GM12891 (cell line): ENCODE data around the gene ZNF14.
"Not testable (repeated sequence)": the region's sequence is repeated elsewhere in the genome, so short reads cannot be mapped to it uniquely, and the experiment has no call there.

Experiments
- DNase-seq: peaks from one replicate; pipeline ENCODE4 v3.0.0; 2011; ENCODE audit warnings: low spot score; ENCODE audit not compliant: insufficient read length
- FAIRE-seq: peaks from 2 replicates; lab custom pipeline; 2011; peaks lifted over from hg19 to GRCh38; lab: Jason Lieb, UNC
- PAX5 ChIP-seq: IDR thresholded peaks from 2 replicates; pipeline ENCODE4 v1.6.1; 2011; ENCODE audit warnings: low read length, moderate library complexity, mild to moderate bottlenecking; ENCODE audit not compliant: insufficient read depth, severe bottlenecking
- POLR2A ChIP-seq: IDR thresholded peaks from 2 replicates; pipeline ENCODE4 v1.6.1; 2011; ENCODE audit warnings: low read depth, low read length, control low read depth
- POLR2AphosphoS5 ChIP-seq: IDR thresholded peaks from 2 replicates; pipeline ENCODE4 v1.6.1; 2011; ENCODE audit warnings: low read depth, low read length, control low read depth
- POU2F2 ChIP-seq: IDR thresholded peaks from 2 replicates; pipeline ENCODE4 v1.6.1; 2011; ENCODE audit warnings: low read depth, mild to moderate bottlenecking, control low read depth, low read length, moderate library complexity
- SPI1 ChIP-seq: IDR thresholded peaks from 2 replicates; pipeline ENCODE4 v1.6.1; 2011; ENCODE audit warnings: low read depth, low read length, control low read depth
- TAF1 ChIP-seq: IDR thresholded peaks from 2 replicates; pipeline ENCODE4 v1.6.1; 2011; ENCODE audit warnings: low read depth, low read length, control low read depth

Gene ZNF14

GRCh38 chr19:19746286-19747213 lies 13.6 kb upstream of the ZNF14 start:
- TF ChIP-seq POU2F2: no peak
- no peak for TF ChIP-seq POLR2AphosphoS5
- no peak for TF ChIP-seq PAX5
- TF ChIP-seq SPI1: no peak
- no peak for TF ChIP-seq TAF1
- no peak for TF ChIP-seq POLR2A
- FAIRE-seq (no peak), DNase-seq (peak; percentile 11)

- peak; percentile 20 for DNase-seq
- TF ChIP-seq POLR2AphosphoS5 (no peak), POLR2A (no peak), POU2F2 (no peak), PAX5 (no peak), TAF1 (no peak), SPI1 (no peak)
- no peak for FAIRE-seq
Measured at GRCh38 chr19:19745496-19746285, 12.8 kb upstream of the ZNF14 start.

GRCh38 chr19:19744641-19745040 lies 11.7 kb upstream of the ZNF14 start:
- FAIRE-seq: no peak
- no peak for TF ChIP-seq PAX5
- no peak for TF ChIP-seq POU2F2
- TF ChIP-seq POLR2A: no peak
- TF ChIP-seq SPI1: no peak
- no peak for TF ChIP-seq POLR2AphosphoS5
- no peak for TF ChIP-seq TAF1

DNA sequence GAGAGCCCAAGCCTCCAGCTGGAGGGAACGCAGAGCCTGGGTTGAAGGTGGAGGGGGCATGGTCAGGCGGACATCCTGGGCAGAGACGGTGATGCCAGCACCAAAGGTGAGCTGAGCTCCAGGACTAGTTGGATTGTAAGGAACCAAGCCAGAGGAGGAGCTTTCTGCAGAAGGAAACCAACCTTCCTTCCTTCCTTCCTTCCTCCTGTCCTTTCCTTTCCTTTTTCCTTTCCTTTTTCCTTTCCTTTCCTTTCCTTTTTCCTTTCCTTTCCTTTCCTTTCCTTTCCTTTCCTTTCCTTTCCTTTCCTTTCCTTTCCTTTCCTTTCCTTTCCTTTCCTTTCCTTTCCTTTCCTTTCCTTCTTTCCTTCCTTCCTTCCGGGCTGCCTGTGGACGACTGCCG lies 11.0 kb upstream of the ZNF14 start:
- not testable (repeated sequence) for DNase-seq, FAIRE-seq

More at GRCh38 chr19:19744641-19745040, 11.7 kb upstream of the ZNF14 start:
- no peak for DNase-seq

DNA sequence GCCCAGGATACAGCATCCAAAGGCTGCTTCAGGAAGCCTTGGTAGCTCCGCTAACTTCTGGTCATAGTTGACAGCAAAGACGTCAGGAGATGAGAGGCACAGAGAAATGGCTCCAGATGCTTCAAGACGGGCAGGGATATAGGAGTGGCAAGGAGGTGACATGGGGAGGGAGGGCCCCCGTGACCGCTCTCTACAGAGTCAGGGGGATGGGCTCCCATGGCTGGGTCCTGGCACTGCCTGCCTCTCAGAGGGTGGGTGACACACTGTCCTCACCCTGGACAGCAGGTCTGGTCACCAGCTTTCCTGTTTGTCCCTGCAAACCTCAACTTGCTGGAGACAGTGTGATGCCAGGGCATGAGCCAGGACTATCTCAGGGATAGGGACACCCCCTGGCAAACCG lies 10.3 kb upstream of the ZNF14 start:
- TF ChIP-seq POLR2A (no peak), SPI1 (no peak), TAF1 (no peak), POU2F2 (no peak), POLR2AphosphoS5 (no peak), PAX5 (no peak)
- DNase-seq (no peak), FAIRE-seq (no peak)

GRCh38 chr19:19742773-19743172 lies 9.9 kb upstream of the ZNF14 start:
- no peak for DNase-seq
- FAIRE-seq: no peak
- TF ChIP-seq SPI1: no peak
- no peak for TF ChIP-seq PAX5
- no peak for TF ChIP-seq POU2F2
- no peak for TF ChIP-seq TAF1
- TF ChIP-seq POLR2AphosphoS5: no peak
- no peak for TF ChIP-seq POLR2A

DNA sequence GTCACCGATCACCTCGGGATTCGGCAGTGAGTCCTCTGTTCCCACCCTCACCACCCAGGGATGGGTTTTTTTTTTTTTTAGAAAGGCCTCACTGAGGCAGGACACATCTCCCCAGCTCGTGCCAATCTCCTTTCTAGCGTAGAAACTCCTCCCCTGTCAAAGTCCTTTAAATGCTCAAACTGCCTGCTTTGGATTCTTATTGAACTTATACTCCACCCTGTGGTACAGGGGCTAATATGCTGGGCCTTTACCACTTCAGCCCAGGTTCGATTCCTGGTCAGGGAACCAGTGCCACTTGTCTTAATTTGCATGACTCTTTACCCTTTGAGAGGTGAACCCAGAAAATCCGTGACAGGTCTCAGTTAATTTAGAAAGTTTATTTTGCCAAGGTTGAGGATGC lies 8.3 kb upstream of the ZNF14 start:
- FAIRE-seq (no peak), DNase-seq (no peak)
- no peak for TF ChIP-seq SPI1
- no peak for TF ChIP-seq POLR2A
- no peak for TF ChIP-seq POU2F2
- no peak for TF ChIP-seq POLR2AphosphoS5
- TF ChIP-seq PAX5: no peak
- TF ChIP-seq TAF1: no peak

- DNase-seq (peak; percentile 8), FAIRE-seq (no peak)
- TF ChIP-seq POLR2A (no peak), POLR2AphosphoS5 (no peak), TAF1 (no peak), SPI1 (no peak), POU2F2 (no peak), PAX5 (no peak)
Measured at GRCh38 chr19:19740755-19741154, 7.8 kb upstream of the ZNF14 start.

DNA sequence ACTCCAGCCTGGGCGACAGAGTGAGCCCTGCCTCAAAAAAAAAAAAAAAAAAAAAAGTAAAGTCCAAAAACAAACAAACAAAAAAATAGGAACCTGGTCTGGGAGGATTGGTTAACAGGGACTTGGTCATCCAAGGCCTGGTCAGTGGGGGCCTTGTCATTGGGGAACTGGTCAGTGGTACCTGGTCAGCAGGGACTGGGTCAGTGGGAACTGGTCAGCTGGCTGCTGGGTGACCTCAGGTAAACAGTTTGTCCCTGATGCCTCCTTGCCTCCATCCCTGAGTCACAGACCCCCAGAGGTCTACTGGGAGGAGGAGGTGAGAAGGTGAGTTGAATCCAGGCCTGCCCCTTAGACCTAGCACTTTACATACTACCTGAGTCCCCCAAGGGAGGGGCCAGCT lies 5.7 kb upstream of the ZNF14 start:
- TF ChIP-seq POLR2AphosphoS5: no peak
- TF ChIP-seq TAF1: no peak
- FAIRE-seq (no peak), DNase-seq (no peak)
